ENCODE measurements around the gene MLF2.

DNA sequence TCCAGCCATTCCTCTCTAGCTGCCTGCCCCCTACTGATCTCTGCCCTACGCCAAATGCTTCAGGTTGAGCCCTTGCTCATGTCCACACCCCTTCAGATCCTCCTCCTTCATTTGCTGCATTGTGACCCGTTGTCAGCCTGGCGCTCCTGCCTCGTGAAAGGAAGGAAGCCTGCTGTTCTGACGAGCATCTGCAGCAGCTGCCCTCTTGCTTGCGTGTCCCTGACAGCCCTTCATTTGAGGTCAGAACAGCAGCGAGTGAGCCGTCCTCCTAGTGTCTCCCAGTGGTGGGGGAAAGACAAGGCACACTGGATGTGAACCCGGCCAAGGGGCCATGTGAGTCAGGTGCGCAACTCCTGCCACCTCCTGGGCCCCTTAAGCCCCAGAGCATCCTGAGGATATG is 49.3 kb downstream of the MLF2 start:
- TF ChIP-seq EZH2 (IDR thresholded peaks at IDR 0.05; ENCODE audit: borderline replicate concordance, insufficient read depth, low read length, poor library complexity, severe bottlenecking) (no peak), MXI1 (conservative IDR thresholded peaks at IDR 0.05; ENCODE audit: poor library complexity, severe bottlenecking) (no peak), POLR2AphosphoS5 (IDR thresholded peaks at IDR 0.05) (peak; percentile 11), EP300 (conservative IDR thresholded peaks at IDR 0.05; ENCODE audit: poor library complexity, severe bottlenecking) (no peak), SMC3 (conservative IDR thresholded peaks at IDR 0.05; ENCODE audit: poor library complexity) (no peak), RAD21 (conservative IDR thresholded peaks at IDR 0.05) (no peak)
- TF ChIP-seq, protein P1, sequence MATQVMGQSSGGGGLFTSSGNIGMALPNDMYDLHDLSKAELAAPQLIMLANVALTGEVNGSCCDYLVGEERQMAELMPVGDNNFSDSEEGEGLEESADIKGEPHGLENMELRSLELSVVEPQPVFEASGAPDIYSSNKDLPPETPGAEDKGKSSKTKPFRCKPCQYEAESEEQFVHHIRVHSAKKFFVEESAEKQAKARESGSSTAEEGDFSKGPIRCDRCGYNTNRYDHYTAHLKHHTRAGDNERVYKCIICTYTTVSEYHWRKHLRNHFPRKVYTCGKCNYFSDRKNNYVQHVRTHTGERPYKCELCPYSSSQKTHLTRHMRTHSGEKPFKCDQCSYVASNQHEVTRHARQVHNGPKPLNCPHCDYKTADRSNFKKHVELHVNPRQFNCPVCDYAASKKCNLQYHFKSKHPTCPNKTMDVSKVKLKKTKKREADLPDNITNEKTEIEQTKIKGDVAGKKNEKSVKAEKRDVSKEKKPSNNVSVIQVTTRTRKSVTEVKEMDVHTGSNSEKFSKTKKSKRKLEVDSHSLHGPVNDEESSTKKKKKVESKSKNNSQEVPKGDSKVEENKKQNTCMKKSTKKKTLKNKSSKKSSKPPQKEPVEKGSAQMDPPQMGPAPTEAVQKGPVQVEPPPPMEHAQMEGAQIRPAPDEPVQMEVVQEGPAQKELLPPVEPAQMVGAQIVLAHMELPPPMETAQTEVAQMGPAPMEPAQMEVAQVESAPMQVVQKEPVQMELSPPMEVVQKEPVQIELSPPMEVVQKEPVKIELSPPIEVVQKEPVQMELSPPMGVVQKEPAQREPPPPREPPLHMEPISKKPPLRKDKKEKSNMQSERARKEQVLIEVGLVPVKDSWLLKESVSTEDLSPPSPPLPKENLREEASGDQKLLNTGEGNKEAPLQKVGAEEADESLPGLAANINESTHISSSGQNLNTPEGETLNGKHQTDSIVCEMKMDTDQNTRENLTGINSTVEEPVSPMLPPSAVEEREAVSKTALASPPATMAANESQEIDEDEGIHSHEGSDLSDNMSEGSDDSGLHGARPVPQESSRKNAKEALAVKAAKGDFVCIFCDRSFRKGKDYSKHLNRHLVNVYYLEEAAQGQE (IDR thresholded peaks at IDR 0.05; ENCODE audit: borderline replicate concordance), result no peak
- TF ChIP-seq, protein P2, sequence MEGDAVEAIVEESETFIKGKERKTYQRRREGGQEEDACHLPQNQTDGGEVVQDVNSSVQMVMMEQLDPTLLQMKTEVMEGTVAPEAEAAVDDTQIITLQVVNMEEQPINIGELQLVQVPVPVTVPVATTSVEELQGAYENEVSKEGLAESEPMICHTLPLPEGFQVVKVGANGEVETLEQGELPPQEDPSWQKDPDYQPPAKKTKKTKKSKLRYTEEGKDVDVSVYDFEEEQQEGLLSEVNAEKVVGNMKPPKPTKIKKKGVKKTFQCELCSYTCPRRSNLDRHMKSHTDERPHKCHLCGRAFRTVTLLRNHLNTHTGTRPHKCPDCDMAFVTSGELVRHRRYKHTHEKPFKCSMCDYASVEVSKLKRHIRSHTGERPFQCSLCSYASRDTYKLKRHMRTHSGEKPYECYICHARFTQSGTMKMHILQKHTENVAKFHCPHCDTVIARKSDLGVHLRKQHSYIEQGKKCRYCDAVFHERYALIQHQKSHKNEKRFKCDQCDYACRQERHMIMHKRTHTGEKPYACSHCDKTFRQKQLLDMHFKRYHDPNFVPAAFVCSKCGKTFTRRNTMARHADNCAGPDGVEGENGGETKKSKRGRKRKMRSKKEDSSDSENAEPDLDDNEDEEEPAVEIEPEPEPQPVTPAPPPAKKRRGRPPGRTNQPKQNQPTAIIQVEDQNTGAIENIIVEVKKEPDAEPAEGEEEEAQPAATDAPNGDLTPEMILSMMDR (IDR thresholded peaks at IDR 0.05; ENCODE audit: poor library complexity, severe bottlenecking), result peak; percentile 38
